Esophagus muscularis mucosa (tissue), 4 donors: ENCODE results near the gene TEAD4. TPM values are rescaled to one million over a fixed set of nuclear protein-coding genes. Genes with fewer than 3 reads are reported as not detected.

Source experiments
- DNase-seq: peaks from one replicate; pipeline ENCODE4 v3.0.0-alpha.2; 2017; ENCODE audit errors: extremely low spot score
- H3K27ac ChIP-seq, 4 donors: fragments of 200-600 bp; sonication (generic); replicated peaks in 1 of 4; 1 replicate in 3 of 4; 2 replicates in 1 of 4; pipeline ENCODE4 v1.5.1; 2016 to 2019; ENCODE audit warnings: mild to moderate bottlenecking in 1 of 4
- H3K27me3 ChIP-seq, 4 donors: fragments of 200-600 bp; sonication (generic); one replicate each; pipeline versions ENCODE4 v1.5.1 to v1.6.0; 2016 to 2019
- H3K36me3 ChIP-seq, 4 donors: fragments of 200-600 bp; sonication (generic); one replicate each; pipeline ENCODE4 v1.5.1; 2016 to 2019
- H3K4me1 ChIP-seq, 4 donors: fragments of 200-600 bp; sonication (generic); one replicate each; pipeline ENCODE4 v1.5.1; 2016 to 2019
- H3K4me3 ChIP-seq, 4 donors: fragments of 200-600 bp; sonication (generic); 1 replicate in 2 of 4; 2 replicates in 2 of 4; pipeline ENCODE4 v1.5.1; 2016 to 2019; ENCODE audit warnings: mild to moderate bottlenecking in 4 of 4, moderate library complexity in 1 of 4
- H3K9me3 ChIP-seq, 4 donors: fragments of 200-600 bp; sonication (generic); 1 replicate in 3 of 4; 2 replicates in 1 of 4; pipeline ENCODE4 v1.5.1; 2016 to 2019
- EP300 ChIP-seq: sonication (generic); formaldehyde crosslinking; IDR thresholded peaks from one replicate; pipeline ENCODE4 v1.6.1; 2017; ENCODE audit warnings: antibody characterized with exemption
- POLR2A ChIP-seq: fragments of 450-650 bp; IDR thresholded peaks from one replicate; pipeline ENCODE4 v1.6.1; 2017; ENCODE audit warnings: antibody characterized with exemption, moderate library complexity, mild to moderate bottlenecking, low read depth
- POLR2AphosphoS5 ChIP-seq, 2 donors: sonication (generic); formaldehyde crosslinking; IDR thresholded peaks; one replicate each; pipeline ENCODE4 v1.6.1; 2017; ENCODE audit warnings: antibody characterized with exemption in 2 of 2
- WGBS: methylation state at CpG from one replicate; pipeline ENCODE4 v1.1.5; 2018; 5-methylcytosine and 5-hydroxymethylcytosine counted together
- intact Hi-C: fragments of 100-400 bp; cut with DNase I; formaldehyde crosslinking; loops from one replicate; pipeline ENCODE4 v1.15.1; 2023
- total RNA-seq, 4 donors: library from RNA; depleted of rRNA; stranded (reverse); fragments of >200 nt; gene quantifications; one replicate each; pipeline versions ENCODE4 v1.1.0 to v1.2.1, GENCODE V29; 2016
- TF ChIP-seq, protein P1 (sequence below), 3 experiments: fragments of 200-600 bp in 2 of 3; fragments of 450-650 bp in 1 of 3; sonication (generic) in 2 of 3; IDR thresholded peaks; one replicate each; pipeline ENCODE4 v1.5.1; 2017 to 2019; ENCODE audit warnings: antibody characterized with exemption in 3 of 3, mild to moderate bottlenecking in 2 of 3, moderate library complexity in 1 of 3

Gene TEAD4
- total RNA-seq, 4 donors from 2014 or later: 7.5 to 42.7 (median 28.0) TPM

DNA sequence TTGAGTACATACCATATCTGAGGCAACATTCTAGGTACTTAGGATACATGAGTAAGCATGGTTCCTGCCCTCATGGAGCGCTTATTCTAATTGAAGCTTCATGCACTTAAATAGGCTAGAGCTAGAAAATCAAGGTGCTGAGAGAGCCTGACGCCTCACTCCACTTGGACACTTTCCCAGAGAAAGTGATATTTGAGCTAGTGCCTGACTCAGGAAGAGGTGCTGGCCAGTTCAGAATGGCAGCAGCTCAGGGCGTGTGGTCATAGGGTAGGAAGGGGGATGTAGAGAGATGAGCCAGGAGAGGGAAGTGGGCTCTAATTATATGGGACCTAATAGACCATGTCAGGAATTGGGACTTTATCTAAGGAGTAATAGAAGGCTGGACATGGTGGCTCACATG is 35.2 kb upstream of the TEAD4 start:
- TF ChIP-seq, protein P1, sequence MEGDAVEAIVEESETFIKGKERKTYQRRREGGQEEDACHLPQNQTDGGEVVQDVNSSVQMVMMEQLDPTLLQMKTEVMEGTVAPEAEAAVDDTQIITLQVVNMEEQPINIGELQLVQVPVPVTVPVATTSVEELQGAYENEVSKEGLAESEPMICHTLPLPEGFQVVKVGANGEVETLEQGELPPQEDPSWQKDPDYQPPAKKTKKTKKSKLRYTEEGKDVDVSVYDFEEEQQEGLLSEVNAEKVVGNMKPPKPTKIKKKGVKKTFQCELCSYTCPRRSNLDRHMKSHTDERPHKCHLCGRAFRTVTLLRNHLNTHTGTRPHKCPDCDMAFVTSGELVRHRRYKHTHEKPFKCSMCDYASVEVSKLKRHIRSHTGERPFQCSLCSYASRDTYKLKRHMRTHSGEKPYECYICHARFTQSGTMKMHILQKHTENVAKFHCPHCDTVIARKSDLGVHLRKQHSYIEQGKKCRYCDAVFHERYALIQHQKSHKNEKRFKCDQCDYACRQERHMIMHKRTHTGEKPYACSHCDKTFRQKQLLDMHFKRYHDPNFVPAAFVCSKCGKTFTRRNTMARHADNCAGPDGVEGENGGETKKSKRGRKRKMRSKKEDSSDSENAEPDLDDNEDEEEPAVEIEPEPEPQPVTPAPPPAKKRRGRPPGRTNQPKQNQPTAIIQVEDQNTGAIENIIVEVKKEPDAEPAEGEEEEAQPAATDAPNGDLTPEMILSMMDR (IDR thresholded peaks at IDR 0.05): no peak
- TF ChIP-seq EP300 (no peak), POLR2AphosphoS5 (IDR thresholded peaks at IDR 0.05) (no peak), POLR2A (no peak)
- H3K27ac ChIP-seq: no peak overlapping the region
- intact Hi-C loops: no loop called here
- peaks cover 25 to 94% (median 67%) of the 10 kb centered on the region in 4 donors for H3K36me3 ChIP-seq
- H3K9me3 ChIP-seq: no peaks in the 10 kb centered on the region
- no peak for DNase-seq
- no peaks in the 10 kb centered on the region for H3K4me1 ChIP-seq
- H3K4me3 ChIP-seq: no peak overlapping the region
- 74% methylated on average over 3 of the region's 3 CpGs for WGBS
- H3K27me3 ChIP-seq: no peaks in the 10 kb centered on the region

DNA sequence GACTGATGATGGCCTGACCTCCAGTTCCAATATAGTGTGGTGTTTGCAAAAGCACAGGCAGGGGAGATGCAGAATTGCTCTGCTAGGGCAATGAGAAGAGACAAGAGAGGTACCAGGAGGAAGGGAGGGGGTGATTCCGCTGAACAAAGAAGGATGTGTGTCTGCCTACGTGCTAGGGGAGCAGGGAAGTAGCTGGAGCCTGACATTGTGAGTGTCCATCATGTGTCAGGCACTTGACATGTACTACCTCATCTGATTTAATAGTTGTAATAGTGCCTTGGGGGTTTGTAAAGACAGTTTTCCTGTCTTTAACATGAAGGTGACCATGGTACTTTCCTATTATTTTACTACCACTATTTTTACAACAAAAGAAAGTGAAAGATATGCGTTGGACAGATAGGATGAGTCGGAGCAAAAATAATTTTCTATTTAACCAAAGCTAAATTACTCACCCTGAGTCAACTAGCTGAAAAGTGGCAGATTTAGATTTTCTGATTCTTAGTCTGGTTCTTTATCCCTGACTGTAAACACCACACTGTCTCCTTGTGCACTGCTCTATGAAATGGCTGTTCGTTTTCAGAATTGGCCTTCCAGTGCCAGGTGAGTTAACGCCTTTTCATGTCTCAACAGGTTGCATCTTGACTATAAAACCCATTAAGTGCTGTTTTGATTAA is 33.7 kb upstream of the TEAD4 start:
- Histone ChIP-seq H3K36me3 (peaks cover 30 to 98% (median 76%) of the 10 kb centered on the region in 4 donors), H3K27ac (no peak overlapping the region), H3K4me1 (no peaks in the 10 kb centered on the region), H3K4me3 (no peak overlapping the region), H3K27me3 (no peaks in the 10 kb centered on the region), H3K9me3 (no peaks in the 10 kb centered on the region)
- intact Hi-C loops: no loop called here
- DNase-seq: no peak
- WGBS: 91% methylated on average over 6 of the region's 6 CpGs
- TF ChIP-seq POLR2A: no peak
- TF ChIP-seq POLR2AphosphoS5 (IDR thresholded peaks at IDR 0.05): no peak
- no peak for TF ChIP-seq EP300
- TF ChIP-seq, protein P1 (IDR thresholded peaks at IDR 0.05): no peak

DNA sequence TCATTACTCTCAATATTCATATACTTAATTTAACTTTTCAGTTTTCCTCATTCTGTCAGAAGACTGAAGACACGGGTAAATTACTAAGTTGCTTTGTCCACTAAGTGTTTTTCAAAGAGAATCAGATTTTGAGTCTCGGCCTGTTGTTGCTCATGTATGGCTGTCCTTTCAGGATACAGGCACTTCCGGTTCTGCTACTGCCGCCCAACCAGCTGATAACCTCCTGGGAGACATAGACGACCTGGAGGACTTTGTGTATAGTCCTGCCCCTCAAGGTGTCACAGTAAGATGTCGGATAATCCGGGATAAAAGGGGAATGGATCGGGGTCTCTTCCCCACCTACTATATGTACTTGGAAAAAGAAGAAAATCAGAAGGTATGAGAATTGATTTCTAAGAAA is 28.3 kb upstream of the TEAD4 start:
- intact Hi-C loops: no loop called here
- 82% methylated on average over 8 of the region's 8 CpGs for WGBS
- Histone ChIP-seq H3K4me3 (no peak overlapping the region), H3K36me3 (peaks cover 47 to 98% (median 80%) of the 10 kb centered on the region in 4 donors), H3K9me3 (no peaks in the 10 kb centered on the region), H3K27ac (no peak overlapping the region), H3K4me1 (no peaks in the 10 kb centered on the region), H3K27me3 (no peaks in the 10 kb centered on the region)
- DNase-seq: no peak
- TF ChIP-seq, protein P1 (IDR thresholded peaks at IDR 0.05): no peak
- TF ChIP-seq POLR2AphosphoS5 (IDR thresholded peaks at IDR 0.05): no peak
- no peak for TF ChIP-seq POLR2A
- TF ChIP-seq EP300: no peak

DNA sequence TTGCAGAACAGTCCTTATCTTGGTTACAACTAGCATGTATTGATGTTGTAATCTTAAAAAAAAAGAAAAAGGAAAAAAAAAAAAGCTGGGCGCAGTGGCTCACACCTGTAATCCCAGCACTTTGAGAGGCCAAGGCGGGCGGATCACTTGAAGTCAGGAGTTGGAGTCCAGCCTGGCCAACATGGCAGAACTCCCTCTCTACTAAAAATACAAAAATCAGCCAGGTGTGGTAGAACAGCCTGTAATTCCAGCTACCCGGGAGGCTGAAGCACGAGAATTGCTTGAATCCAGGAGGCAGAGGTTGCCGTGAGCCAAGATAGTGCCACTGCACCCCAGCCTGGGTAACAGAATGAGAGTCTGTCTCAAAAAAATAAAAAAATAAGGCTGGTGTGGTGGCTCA is 25.6 kb upstream of the TEAD4 start:
- WGBS: 95% methylated on average over 6 of the region's 6 CpGs

More for the DNA sequence above, 25.6 kb upstream of the TEAD4 start:
- no peaks in the 10 kb centered on the region for H3K9me3 ChIP-seq
- no peak for DNase-seq
- H3K4me3 ChIP-seq: no peak overlapping the region
- no peaks in the 10 kb centered on the region for H3K27me3 ChIP-seq
- TF ChIP-seq POLR2AphosphoS5 (IDR thresholded peaks at IDR 0.05) (no peak), POLR2A (no peak), EP300 (no peak)
- TF ChIP-seq, protein P1 (IDR thresholded peaks at IDR 0.05): no peak
- H3K36me3 ChIP-seq: peaks cover 41 to 97% (median 74%) of the 10 kb centered on the region in 4 donors
- no peak overlapping the region for H3K27ac ChIP-seq
- H3K4me1 ChIP-seq: no peaks in the 10 kb centered on the region
- intact Hi-C loops: no loop called here
